ENCODE data around the gene ACER3.

Gene ACER3

GRCh38 chr11:77067861-77068443 lies 207.2 kb downstream of the ACER3 start:
- peaks cover 10% of the 10 kb centered on the region for H3K4me1 ChIP-seq (ENCODE audit: control insufficient read depth, insufficient read depth, low read length)
- no peak overlapping the region for H3K27ac ChIP-seq (ENCODE audit: low read depth, low read length)

GRCh38 chr11:77068457-77069335 lies 208.0 kb downstream of the ACER3 start:
- H3K27ac ChIP-seq (ENCODE audit: low read depth, low read length) = no peak overlapping the region
- H3K36me3 ChIP-seq (ENCODE audit: control insufficient read depth, insufficient read depth, low read length) = no peaks in the 10 kb centered on the region
- peaks cover 16% of the 10 kb centered on the region for H3K4me1 ChIP-seq (ENCODE audit: control insufficient read depth, insufficient read depth, low read length)
- H3K27me3 ChIP-seq (ENCODE audit: control insufficient read depth, insufficient read depth, low read length) = no peaks in the 10 kb centered on the region
- no peak overlapping the region for H3K9ac ChIP-seq (ENCODE audit: low read length)
- peak overlapping the region; percentile 82 for H3K4me3 ChIP-seq (ENCODE audit: low read length)

More at GRCh38 chr11:77067861-77068443, 207.2 kb downstream of the ACER3 start:
- no peaks in the 10 kb centered on the region for H3K27me3 ChIP-seq (ENCODE audit: control insufficient read depth, insufficient read depth, low read length)
- peak overlapping the region; percentile 82 for H3K4me3 ChIP-seq (ENCODE audit: low read length)
- no peaks in the 10 kb centered on the region for H3K36me3 ChIP-seq (ENCODE audit: control insufficient read depth, insufficient read depth, low read length)
- peak overlapping the region; percentile 6 for H3K9ac ChIP-seq (ENCODE audit: low read length)

GRCh38 chr11:77069336-77069968 lies 208.7 kb downstream of the ACER3 start:
- Histone ChIP-seq H3K9ac (ENCODE audit: low read length) (no peak overlapping the region), H3K27ac (ENCODE audit: low read depth, low read length) (no peak overlapping the region)

GRCh38 chr11:77069969-77070582 lies 209.4 kb downstream of the ACER3 start:
- H3K27me3 ChIP-seq (ENCODE audit: control insufficient read depth, insufficient read depth, low read length) = no peaks in the 10 kb centered on the region
- no peaks in the 10 kb centered on the region for H3K36me3 ChIP-seq (ENCODE audit: control insufficient read depth, insufficient read depth, low read length)
- H3K4me1 ChIP-seq (ENCODE audit: control insufficient read depth, insufficient read depth, low read length) = peaks cover 20% of the 10 kb centered on the region
- H3K9ac ChIP-seq (ENCODE audit: low read length) = no peak overlapping the region
- no peak overlapping the region for H3K4me3 ChIP-seq (ENCODE audit: low read length)
- no peak overlapping the region for H3K27ac ChIP-seq (ENCODE audit: low read depth, low read length)

More at GRCh38 chr11:77069336-77069968, 208.7 kb downstream of the ACER3 start:
- H3K4me1 ChIP-seq (ENCODE audit: control insufficient read depth, insufficient read depth, low read length) = peaks cover 20% of the 10 kb centered on the region
- no peaks in the 10 kb centered on the region for H3K27me3 ChIP-seq (ENCODE audit: control insufficient read depth, insufficient read depth, low read length)
- no peaks in the 10 kb centered on the region for H3K36me3 ChIP-seq (ENCODE audit: control insufficient read depth, insufficient read depth, low read length)
- H3K4me3 ChIP-seq (ENCODE audit: low read length) = peak overlapping the region; percentile 14

DNA sequence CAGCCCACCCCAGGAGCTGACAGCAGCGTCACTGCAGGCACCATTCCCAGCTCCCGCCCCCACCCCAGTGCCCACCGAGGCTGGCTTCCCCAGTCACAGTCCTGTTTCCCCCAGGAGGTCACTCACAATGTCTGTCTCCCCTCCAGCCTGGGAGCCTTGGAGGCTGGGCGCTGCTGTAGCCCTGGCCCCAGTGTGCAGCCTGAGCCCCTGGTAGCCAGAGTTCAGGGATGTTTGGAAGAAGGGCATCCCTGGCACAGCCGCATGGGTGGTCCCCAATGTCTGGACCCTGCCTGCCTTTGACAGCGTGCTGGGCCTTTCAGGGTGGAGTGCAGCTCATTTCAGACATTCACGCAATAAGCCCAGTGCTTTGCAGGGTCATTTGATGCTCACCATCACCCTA lies 210.4 kb downstream of the ACER3 start:
- H3K27ac ChIP-seq (ENCODE audit: low read depth, low read length) = no peak overlapping the region

DNA sequence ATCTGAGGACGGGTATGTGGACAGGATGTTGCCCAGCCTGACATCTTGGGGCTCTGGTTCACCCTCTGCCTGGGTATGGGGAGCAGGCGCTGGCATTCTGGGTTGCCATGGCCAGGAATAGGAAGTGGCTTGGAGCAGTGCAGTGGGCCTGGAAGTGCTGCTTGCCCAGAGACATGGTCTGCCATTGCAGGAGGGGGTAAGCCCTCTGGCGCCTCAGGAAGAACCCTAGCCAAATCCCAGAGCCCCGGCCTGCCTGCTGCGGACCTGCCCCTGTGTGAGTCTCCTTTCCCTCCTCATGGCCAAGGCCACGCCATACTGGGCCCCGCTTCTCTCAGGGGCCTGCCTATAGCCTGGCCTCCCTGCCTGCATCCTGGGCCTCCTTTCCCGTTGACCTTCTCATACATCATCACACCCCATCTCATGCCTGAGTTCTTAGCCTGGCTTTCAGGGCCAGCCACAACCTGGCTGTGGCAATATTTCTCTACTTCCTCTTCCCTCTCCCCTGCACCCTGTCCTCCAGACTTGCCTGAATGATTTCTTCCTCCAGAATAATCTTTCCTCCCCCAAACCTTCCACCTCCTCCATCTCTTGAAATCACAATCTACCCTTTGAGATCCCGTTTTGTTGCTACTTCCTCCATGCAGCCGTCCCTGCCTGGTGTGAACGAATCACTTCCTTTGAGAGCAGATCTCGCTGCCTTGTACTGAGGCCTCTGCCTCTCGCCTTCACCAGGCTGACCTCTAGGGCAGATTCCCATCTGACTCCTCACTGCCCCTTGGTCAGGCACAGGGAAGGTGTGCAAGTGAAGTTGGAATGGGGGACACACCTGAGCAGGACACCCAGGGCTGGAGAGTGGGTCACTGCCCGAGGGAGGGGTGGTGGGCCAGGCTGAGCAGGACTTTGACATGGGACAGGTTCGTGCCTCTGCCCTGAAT lies 211.2 kb downstream of the ACER3 start:
- Histone ChIP-seq H3K27me3 (ENCODE audit: control insufficient read depth, insufficient read depth, low read length) (no peaks in the 10 kb centered on the region), H3K4me3 (ENCODE audit: low read length) (no peak overlapping the region), H3K9ac (ENCODE audit: low read length) (no peak overlapping the region), H3K4me1 (ENCODE audit: control insufficient read depth, insufficient read depth, low read length) (peaks cover 20% of the 10 kb centered on the region), H3K36me3 (ENCODE audit: control insufficient read depth, insufficient read depth, low read length) (no peaks in the 10 kb centered on the region), H3K27ac (ENCODE audit: low read depth, low read length) (peak overlapping the region; percentile 86)

More for the DNA sequence above, 210.4 kb downstream of the ACER3 start:
- H3K36me3 ChIP-seq (ENCODE audit: control insufficient read depth, insufficient read depth, low read length) = no peaks in the 10 kb centered on the region
- H3K4me3 ChIP-seq (ENCODE audit: low read length) = no peak overlapping the region
- H3K27me3 ChIP-seq (ENCODE audit: control insufficient read depth, insufficient read depth, low read length) = no peaks in the 10 kb centered on the region
- peaks cover 20% of the 10 kb centered on the region for H3K4me1 ChIP-seq (ENCODE audit: control insufficient read depth, insufficient read depth, low read length)
- H3K9ac ChIP-seq (ENCODE audit: low read length) = no peak overlapping the region

DNA sequence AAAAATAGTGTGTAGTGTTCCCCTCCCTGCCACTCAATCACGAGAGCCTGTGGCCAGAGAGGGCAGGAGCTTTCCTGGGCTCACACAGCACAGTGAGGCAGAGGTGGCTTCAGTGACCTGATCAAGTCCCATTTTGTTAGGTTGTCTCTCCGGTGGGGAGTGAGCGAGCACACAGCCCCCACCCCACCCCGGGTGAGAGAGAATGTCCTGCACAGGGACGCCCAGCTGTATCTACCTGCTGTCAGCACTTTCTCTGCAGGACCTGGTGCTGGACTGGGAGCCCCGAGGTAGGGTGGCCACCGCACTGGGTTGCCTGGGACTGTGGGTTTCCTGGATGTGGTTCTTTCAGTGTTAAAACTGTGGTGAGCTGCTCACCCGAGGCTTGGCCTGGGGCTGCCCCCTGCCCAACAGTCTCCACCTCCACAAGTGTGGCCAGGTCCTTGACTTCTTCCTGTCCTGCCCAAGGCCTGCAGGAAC lies 212.2 kb downstream of the ACER3 start:
- H3K27ac ChIP-seq (ENCODE audit: low read depth, low read length) = peak overlapping the region; percentile 86
- H3K4me1 ChIP-seq (ENCODE audit: control insufficient read depth, insufficient read depth, low read length) = peaks cover 17% of the 10 kb centered on the region
- H3K9ac ChIP-seq (ENCODE audit: low read length) = peak overlapping the region; percentile 32
- no peaks in the 10 kb centered on the region for H3K36me3 ChIP-seq (ENCODE audit: control insufficient read depth, insufficient read depth, low read length)
- H3K4me3 ChIP-seq (ENCODE audit: low read length) = peak overlapping the region; percentile 42
- no peaks in the 10 kb centered on the region for H3K27me3 ChIP-seq (ENCODE audit: control insufficient read depth, insufficient read depth, low read length)

DNA sequence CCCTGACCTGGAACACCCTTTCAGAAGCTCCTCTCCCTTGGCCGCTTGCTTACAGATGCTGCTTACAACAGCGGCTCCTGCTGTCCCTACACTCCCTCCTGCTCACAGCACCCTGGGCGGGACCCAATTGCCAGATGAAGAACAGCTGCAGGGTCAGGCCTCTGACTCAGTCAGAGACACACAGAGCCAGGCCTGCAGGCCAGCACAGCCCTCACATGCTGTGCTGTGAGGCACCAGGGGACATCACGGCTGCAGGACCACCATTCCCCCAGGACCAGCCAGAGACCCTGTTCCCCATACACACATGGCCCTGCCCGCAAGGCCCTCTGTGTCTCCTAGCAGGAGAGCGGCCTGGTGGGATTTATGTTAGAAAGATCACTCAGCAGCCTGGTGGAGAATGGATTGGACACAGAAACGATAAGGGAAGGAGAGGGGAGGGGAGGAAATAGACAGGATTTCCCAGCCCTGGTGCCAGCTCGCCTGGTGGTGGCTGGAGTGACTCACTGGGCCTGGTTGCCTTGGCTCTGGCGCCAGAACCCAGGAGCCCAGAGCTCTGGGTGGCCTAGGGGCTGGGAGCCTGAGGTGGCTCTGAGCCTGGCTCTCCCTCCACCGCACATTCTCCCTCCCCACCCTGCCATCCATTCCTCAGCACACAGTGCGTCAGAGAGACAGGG lies 212.7 kb downstream of the ACER3 start:
- Histone ChIP-seq H3K4me1 (ENCODE audit: control insufficient read depth, insufficient read depth, low read length) (peaks cover 17% of the 10 kb centered on the region), H3K9ac (ENCODE audit: low read length) (peak overlapping the region; percentile 19), H3K27ac (ENCODE audit: low read depth, low read length) (peak overlapping the region; percentile 86), H3K4me3 (ENCODE audit: low read length) (peak overlapping the region; percentile 28), H3K27me3 (ENCODE audit: control insufficient read depth, insufficient read depth, low read length) (no peaks in the 10 kb centered on the region), H3K36me3 (ENCODE audit: control insufficient read depth, insufficient read depth, low read length) (no peaks in the 10 kb centered on the region)

DNA sequence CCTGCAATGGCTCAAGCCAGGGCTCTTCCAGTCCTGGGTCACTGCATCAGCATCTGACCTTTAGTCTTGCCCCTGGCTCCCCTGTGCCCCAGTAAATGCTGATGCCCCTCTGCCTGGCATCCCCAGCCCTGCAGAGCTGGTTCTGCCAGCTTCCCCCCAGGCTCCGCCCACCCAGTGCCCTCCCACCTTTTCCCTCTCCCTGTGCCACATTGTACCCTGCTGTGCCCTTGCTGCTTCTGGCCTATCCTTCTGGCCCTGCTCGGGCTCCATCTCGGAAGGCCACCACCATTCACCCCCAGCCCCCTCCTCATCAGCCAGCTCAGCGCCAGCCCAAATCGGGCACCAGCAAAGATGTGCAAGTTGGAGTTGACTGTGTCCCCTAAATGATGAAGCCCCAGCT lies 213.5 kb downstream of the ACER3 start:
- no peaks in the 10 kb centered on the region for H3K36me3 ChIP-seq (ENCODE audit: control insufficient read depth, insufficient read depth, low read length)
- H3K4me3 ChIP-seq (ENCODE audit: low read length) = peak overlapping the region; percentile 36
- H3K9ac ChIP-seq (ENCODE audit: low read length) = peak overlapping the region; percentile 19
- H3K4me1 ChIP-seq (ENCODE audit: control insufficient read depth, insufficient read depth, low read length) = peaks cover 17% of the 10 kb centered on the region
- H3K27ac ChIP-seq (ENCODE audit: low read depth, low read length) = peak overlapping the region; percentile 86
- no peaks in the 10 kb centered on the region for H3K27me3 ChIP-seq (ENCODE audit: control insufficient read depth, insufficient read depth, low read length)

- Histone ChIP-seq H3K27ac (ENCODE audit: low read depth, low read length) (peak overlapping the region; percentile 86), H3K9ac (ENCODE audit: low read length) (peak overlapping the region; percentile 18)
Measured at GRCh38 chr11:77074626-77075221, 214.0 kb downstream of the ACER3 start.

More at GRCh38 chr11:77074626-77075221, 214.0 kb downstream of the ACER3 start:
- Histone ChIP-seq H3K36me3 (ENCODE audit: control insufficient read depth, insufficient read depth, low read length) (no peaks in the 10 kb centered on the region), H3K4me1 (ENCODE audit: control insufficient read depth, insufficient read depth, low read length) (peaks cover 17% of the 10 kb centered on the region), H3K4me3 (ENCODE audit: low read length) (peak overlapping the region; percentile 36), H3K27me3 (ENCODE audit: control insufficient read depth, insufficient read depth, low read length) (no peaks in the 10 kb centered on the region)
